Mesothelial cell of epicardium (in vitro differentiated cells): ENCODE data around the gene ADAM15. TPM values are rescaled to one million over a fixed set of nuclear protein-coding genes. Genes with fewer than 3 reads are reported as not detected.

Experiments used
- DNase-seq, 2 experiments: peaks; one replicate each; pipeline ENCODE4 v3.0.0; 2021; ENCODE audit warnings: low spot score in 2 of 2; ENCODE audit not compliant: unreplicated experiment in 2 of 2
- H3K27ac Mint-ChIP-seq: 2 replicates; pipeline ENCODE4 v1.8.0; 2021; ENCODE audit warnings: mixed read lengths
- H3K27me3 Mint-ChIP-seq: 2 replicates; pipeline ENCODE4 v1.8.0; 2021; ENCODE audit warnings: low read depth, mixed read lengths
- H3K36me3 Mint-ChIP-seq: 2 replicates; pipeline ENCODE4 v1.8.0; 2021; ENCODE audit warnings: mixed read lengths
- H3K4me1 Mint-ChIP-seq: 2 replicates; pipeline ENCODE4 v1.8.0; 2021; ENCODE audit warnings: mixed read lengths
- H3K4me3 Mint-ChIP-seq: 2 replicates; pipeline ENCODE4 v1.8.0; 2021; ENCODE audit warnings: mild to moderate bottlenecking, moderate library complexity, mixed read lengths
- H3K9me3 Mint-ChIP-seq: 2 replicates; pipeline ENCODE4 v1.8.0; 2021; ENCODE audit warnings: mixed read lengths
- total RNA-seq: library from RNA; stranded (reverse); gene quantifications from 3 replicates; pipeline ENCODE4 v1.2.1, GENCODE V29; 2021
- TF ChIP-seq, protein P1 (sequence below): fragments of 200-600 bp; sonication (generic); IDR thresholded peaks from one replicate; pipeline ENCODE4 v1.5.0; 2021; ENCODE audit warnings: antibody characterized with exemption; ENCODE audit not compliant: unreplicated experiment

The ADAM15 gene
- total RNA-seq, 1 donor from 2014 or later, result 36.1 TPM

DNA sequence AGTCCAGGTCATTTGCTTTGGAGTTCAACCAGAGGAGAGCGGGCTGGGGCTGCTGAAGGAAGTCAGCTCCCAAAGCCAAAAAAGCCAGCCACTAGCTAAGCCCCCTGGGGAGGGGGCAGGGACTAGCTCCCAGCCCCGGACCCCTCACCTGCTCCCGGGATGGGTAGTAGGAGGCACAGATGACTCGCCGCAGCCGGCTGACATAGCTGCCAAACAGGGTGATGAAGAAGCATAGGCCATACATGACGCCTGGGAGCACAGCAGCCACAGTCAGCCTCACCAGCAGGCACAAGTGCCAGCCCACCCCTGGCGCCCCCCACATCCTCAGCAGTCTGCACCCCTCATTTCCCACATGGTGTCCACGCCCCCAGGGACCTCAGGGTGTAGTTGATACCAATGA is 25.0 kb upstream of the ADAM15 start:
- Mint-ChIP-seq H3K4me1 (peaks cover 7% of the 10 kb centered on the region), H3K4me3 (no peak overlapping the region), H3K27me3 (no peaks in the 10 kb centered on the region), H3K9me3 (no peaks in the 10 kb centered on the region), H3K27ac (no peak overlapping the region), H3K36me3 (no peaks in the 10 kb centered on the region)
- DNase-seq, result no peak
- TF ChIP-seq, protein P1, sequence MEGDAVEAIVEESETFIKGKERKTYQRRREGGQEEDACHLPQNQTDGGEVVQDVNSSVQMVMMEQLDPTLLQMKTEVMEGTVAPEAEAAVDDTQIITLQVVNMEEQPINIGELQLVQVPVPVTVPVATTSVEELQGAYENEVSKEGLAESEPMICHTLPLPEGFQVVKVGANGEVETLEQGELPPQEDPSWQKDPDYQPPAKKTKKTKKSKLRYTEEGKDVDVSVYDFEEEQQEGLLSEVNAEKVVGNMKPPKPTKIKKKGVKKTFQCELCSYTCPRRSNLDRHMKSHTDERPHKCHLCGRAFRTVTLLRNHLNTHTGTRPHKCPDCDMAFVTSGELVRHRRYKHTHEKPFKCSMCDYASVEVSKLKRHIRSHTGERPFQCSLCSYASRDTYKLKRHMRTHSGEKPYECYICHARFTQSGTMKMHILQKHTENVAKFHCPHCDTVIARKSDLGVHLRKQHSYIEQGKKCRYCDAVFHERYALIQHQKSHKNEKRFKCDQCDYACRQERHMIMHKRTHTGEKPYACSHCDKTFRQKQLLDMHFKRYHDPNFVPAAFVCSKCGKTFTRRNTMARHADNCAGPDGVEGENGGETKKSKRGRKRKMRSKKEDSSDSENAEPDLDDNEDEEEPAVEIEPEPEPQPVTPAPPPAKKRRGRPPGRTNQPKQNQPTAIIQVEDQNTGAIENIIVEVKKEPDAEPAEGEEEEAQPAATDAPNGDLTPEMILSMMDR, result no peak

DNA sequence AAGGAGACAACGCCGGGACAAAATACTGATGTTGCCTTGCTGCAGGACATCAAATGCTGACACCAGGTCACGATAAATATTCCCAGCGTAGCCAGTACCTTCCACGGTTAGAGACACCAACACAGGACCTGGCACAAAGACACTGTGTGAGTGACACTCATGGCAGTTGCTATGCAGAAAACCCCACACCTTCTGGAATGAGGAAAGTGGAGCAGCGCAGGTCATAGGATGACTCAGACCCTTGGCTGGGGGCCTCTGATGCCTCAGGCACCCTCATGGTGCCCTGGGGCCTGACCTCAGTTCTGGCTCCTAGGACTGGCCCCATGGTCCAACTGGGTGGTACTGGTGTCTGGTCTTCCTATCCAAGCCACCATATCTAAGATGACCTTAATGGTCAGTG is 24.5 kb upstream of the ADAM15 start:
- H3K27ac Mint-ChIP-seq, result no peak overlapping the region
- no peaks in the 10 kb centered on the region for H3K27me3 Mint-ChIP-seq
- no peaks in the 10 kb centered on the region for H3K36me3 Mint-ChIP-seq
- H3K9me3 Mint-ChIP-seq, result no peaks in the 10 kb centered on the region
- TF ChIP-seq, protein P1, result no peak
- no peak for DNase-seq
- peaks cover 7% of the 10 kb centered on the region for H3K4me1 Mint-ChIP-seq
- no peak overlapping the region for H3K4me3 Mint-ChIP-seq

DNA sequence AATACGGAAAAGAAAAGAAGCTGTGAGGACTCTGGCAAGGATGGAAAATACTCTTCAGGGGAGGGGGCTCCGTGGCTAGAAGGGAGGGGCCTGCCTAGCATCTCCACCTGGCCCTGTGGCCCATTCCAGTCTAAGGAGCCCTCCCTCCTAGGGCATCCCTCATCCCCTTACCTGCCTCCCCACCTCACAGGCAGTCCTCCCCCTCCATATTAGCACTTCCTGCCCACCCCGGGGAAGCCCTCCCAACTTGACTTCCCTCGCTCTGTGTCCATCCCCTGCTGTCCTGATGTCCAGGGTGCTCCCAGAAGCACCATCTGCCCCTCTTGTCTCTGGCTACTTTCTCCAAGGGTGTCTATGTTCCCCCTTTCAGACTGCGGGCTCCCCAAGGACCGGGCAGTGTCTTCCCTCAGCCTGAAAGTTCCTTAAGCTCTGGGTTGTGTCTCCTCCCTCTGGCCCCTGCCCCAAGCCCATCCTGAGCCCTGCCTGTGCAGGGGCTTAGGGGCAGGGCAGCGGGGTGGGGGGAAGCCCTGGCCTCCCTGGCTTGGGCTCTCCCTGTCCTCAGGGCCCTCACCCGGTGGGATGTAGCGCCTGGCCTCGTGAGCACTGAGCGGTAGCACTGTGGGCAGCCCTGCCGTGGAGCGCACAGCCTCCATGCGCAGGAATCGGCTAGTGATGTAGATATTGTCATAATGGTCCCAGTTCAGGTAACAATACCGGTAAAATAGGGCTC is 21.4 kb upstream of the ADAM15 start:
- Mint-ChIP-seq H3K27ac (no peak overlapping the region), H3K36me3 (no peaks in the 10 kb centered on the region), H3K9me3 (no peaks in the 10 kb centered on the region), H3K4me1 (no peaks in the 10 kb centered on the region), H3K27me3 (no peaks in the 10 kb centered on the region), H3K4me3 (no peak overlapping the region)
- no peak for DNase-seq
- TF ChIP-seq, protein P1, result no peak

DNA sequence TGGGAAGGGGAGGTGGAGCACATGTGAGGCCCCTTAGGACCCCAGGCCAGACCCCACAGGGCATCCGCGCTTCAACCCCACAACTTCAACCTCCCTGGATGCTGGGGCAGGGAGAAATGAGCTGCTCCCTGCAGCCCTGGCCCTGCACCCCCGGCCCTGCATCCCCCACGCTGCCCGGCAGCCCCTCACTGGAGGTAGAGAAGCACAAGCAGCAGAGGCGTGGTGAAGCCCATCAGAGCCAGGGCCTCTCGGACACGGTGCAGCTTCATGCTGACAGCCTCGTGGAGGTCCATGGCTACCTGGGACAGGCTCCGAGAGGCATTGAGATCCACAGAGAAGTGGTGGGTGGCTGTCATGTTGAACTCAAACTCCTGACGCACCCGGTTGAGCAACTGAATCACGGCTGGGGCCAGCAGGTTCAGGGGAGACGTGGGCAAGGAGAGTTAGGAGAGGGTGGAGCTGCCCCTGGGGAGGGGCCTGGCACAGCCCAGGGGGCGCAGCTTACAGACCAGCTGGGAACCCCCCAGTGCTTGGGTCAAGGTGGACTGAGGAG is 20.8 kb upstream of the ADAM15 start:
- no peaks in the 10 kb centered on the region for H3K36me3 Mint-ChIP-seq
- no peaks in the 10 kb centered on the region for H3K9me3 Mint-ChIP-seq
- no peak overlapping the region for H3K4me3 Mint-ChIP-seq
- TF ChIP-seq, protein P1, result no peak
- H3K27me3 Mint-ChIP-seq, result no peaks in the 10 kb centered on the region
- no peaks in the 10 kb centered on the region for H3K4me1 Mint-ChIP-seq
- no peak for DNase-seq
- H3K27ac Mint-ChIP-seq, result no peak overlapping the region

DNA sequence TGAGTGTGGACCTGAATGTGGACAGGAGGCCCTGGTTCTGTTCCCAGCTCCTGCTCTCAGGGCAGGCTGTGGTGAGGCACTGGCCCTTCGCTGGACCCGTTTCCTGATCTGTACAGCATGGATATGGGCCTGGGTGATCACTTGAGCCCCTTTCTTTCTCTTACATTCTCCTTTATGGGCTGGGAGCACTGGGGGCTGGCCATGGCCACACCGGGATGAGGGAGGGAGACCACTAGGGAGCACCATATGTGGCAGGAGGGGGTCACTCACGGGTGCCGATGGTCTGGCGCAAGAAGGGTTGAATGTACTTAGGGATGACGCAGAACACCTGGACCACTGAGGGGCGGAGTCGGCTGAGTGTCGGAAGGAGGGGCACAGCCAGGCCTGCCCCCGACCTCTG is 20.2 kb upstream of the ADAM15 start:
- H3K36me3 Mint-ChIP-seq, result no peaks in the 10 kb centered on the region
- no peak overlapping the region for H3K27ac Mint-ChIP-seq
- TF ChIP-seq, protein P1, result no peak
- H3K27me3 Mint-ChIP-seq, result no peaks in the 10 kb centered on the region
- H3K4me1 Mint-ChIP-seq, result no peaks in the 10 kb centered on the region
- no peak overlapping the region for H3K4me3 Mint-ChIP-seq
- DNase-seq, result no peak
- no peaks in the 10 kb centered on the region for H3K9me3 Mint-ChIP-seq
